HG02938 (cell line): Measurements from ENCODE around the gene INSYN2B.

ENCODE experiments used
- ATAC-seq: cut with Tn5 transposase; IDR thresholded peaks from one replicate; pipeline ENCODE4 v1.9.1; 2021; ENCODE audit warnings: mild to moderate bottlenecking, moderate library complexity; ENCODE audit not compliant: unreplicated experiment

Gene INSYN2B

GRCh38 chr5:169980418-169981053 lies at the start of gene INSYN2B:
Gene INSYN2B, minus strand, starts transcription at chr5:169980495. Its CDS starts 96,597 bp downstream, at chr5:169883898.
- ATAC-seq = peak; percentile 80

GRCh38 chr5:170028124-170028523 lies 47.8 kb upstream of the INSYN2B start:
- no peak for ATAC-seq

DNA sequence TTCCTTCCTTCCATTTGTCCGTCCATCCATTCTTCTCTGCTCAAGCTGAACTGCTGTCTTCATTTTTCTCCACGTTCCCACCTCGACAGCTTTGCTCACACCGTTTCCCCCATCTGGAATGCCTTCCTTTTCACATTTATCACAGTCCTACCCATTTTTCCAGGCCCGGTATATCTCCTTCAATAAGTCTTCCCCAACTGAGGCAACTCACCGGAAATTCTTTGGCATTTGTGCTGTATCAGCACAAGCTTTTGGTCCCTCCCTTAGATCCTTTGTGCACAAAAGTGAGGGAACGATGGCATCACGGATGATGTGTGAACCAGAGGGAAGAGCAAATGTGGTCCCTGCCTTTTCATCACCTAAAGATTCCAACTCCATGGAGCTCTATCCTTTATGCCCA lies 45.6 kb upstream of the INSYN2B start:
- no peak for ATAC-seq

DNA sequence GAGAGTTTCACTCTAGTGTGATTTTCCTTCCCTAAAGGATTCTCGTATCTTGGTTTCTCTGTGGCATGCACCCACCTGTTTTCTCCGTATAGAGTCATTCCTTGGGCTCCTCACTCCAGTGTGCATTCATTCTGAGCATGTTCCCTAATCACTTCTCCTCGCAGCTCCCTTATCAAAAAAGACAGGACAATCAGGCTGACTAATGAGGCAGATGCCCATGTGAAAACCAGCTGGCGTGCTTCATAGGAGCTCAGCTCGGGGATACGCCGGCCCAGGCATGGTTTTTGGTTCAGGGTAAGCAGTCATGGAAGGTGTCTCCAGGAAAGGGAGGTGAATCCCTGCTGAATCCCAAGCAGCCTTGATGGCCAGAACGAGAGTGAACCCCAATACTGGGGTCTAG lies 41.2 kb upstream of the INSYN2B start:
- no peak for ATAC-seq

GRCh38 chr5:170020423-170020822 lies 40.1 kb upstream of the INSYN2B start:
- ATAC-seq = no peak

- ATAC-seq = no peak
These were observed 32.3 kb upstream of the INSYN2B start for GRCh38 chr5:170012622-170013021.

DNA sequence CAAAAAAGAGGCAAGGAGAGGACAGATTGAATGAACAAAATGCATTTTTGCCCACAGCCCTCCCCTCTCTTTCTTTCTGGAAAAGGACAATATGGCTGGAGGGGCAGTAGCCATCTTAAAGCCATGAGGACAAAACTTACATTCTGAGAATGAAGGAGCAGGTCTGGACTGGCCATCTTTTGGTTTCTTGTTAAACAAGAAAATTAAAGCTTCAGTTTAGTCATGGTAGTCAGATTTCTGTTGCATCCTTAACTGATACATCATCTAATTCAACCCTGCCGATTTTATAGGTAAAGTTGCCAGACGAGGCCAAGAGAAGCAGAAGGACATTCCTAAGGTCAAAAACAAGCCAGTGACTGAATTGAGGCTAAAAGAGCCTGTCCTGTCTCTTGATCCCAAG lies 31.5 kb upstream of the INSYN2B start:
- ATAC-seq = no peak

- no peak for ATAC-seq
These were observed 30.3 kb upstream of the INSYN2B start for GRCh38 chr5:170010595-170010994.

GRCh38 chr5:170008376-170008775 lies 28.1 kb upstream of the INSYN2B start:
- no peak for ATAC-seq

- no peak for ATAC-seq
These were observed 25.7 kb upstream of the INSYN2B start for GRCh38 chr5:170006021-170006420.

DNA sequence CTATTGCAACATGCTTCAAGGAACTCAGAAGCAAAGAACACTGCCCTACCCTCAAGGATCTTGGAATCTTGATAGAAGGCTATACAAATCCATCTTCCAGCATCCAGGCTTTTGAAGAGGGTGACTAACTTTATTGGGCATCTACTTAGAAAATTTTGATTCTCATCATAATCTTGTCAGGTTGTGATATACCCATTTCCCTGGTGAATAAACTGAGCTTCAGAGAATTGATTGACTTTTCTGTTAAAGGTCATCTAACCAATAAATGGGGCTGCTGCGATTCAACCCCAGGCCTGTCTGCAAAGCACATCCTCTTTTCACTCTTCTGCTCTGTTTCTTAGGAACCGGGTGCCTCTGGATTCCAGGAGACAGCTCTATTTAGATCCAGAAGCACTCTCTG lies 19.9 kb upstream of the INSYN2B start:
- ATAC-seq = no peak

- no peak for ATAC-seq
These were observed 19.3 kb upstream of the INSYN2B start for GRCh38 chr5:169999621-170000020.

DNA sequence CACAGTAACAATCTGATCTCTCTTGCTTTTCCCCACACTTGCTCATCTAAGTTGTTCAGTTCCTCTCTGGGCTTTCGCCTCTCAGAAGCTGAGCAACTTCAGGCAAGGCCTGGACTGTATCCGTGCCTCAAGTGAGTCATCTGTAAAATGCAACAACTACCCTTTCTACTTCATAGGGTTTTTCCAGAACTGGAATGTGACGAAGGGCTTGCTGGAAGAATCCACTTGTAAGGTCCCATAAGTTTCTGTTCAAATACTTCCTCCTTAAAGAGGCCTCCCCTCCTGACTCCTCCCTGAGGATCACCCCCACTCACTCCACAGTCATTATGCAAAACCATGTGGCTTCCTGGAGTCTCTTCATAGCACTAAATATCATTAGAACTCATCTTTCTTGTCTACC lies 17.5 kb upstream of the INSYN2B start:
- no peak for ATAC-seq

- no peak for ATAC-seq
These were observed 13.1 kb upstream of the INSYN2B start for GRCh38 chr5:169993485-169993790.

- no peak for ATAC-seq
These were observed 12.6 kb upstream of the INSYN2B start for GRCh38 chr5:169992789-169993484.

- no peak for ATAC-seq
These were observed 11.0 kb upstream of the INSYN2B start for GRCh38 chr5:169991115-169991869.

- ATAC-seq = no peak
These were observed 9.1 kb upstream of the INSYN2B start for GRCh38 chr5:169989365-169989764.

DNA sequence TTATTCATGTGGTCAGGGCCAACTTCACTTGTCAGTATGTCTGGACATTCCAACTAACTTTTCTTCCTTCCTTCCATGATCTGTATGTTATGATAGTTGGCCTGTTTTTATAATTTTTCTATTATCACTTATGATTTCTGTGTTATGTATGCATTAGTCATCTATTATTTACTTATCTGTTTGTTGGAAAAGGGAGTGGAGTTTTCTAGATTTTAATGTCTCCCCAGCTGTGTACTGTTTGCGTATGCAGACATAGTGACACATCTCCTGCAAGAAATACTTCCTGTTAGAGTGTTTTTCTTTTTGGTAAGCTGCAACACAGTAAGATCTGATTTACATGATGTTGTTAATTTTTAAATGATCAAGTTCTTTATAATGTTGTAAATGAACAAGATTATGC lies 8.7 kb upstream of the INSYN2B start:
- ATAC-seq = no peak

DNA sequence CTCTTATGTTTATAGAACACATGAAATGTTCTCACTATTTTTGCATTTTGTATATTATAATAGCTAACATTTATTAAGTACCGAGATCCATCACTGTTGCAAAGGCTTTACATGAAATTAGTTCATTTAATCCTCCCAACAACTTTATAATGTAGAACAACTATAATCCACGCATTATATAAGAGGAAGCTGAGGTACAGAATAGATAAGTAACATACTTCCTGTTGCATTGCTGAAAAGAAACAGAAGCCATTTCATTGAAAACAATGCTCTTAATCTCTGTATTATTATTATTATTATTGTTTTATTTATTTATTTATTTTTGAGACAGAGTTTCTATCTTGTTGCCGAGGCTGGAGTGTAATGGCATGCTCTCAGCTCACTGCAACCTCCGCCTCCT lies 7.9 kb upstream of the INSYN2B start:
- ATAC-seq = no peak

DNA sequence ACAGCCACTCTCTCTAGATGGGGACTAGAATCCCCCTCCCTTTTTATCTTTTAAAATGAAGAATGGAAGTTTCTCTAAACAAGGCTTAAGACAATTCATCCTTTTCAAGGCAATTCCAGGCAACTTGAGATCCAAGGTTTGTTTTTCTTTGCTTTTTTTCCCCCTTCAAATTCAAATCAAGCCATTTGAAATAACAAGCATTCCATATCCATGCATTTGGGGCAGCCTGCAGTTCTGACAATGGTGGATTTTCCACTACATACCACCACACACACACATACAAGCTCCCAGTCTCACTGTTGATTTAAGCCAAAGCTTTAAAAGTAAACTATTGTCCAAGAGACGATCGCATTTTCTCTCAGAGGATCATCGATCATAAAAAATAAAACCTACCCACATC lies 424 bp downstream of the INSYN2B start:
- ATAC-seq = no peak

GRCh38 chr5:169978714-169979113 lies 1.6 kb downstream of the INSYN2B start:
- ATAC-seq = no peak

GRCh38 chr5:169974121-169974770 lies 6.0 kb downstream of the INSYN2B start:
- ATAC-seq = no peak
